ENCODE measurements around the gene RAP2C. TPM values are rescaled to one million over a fixed set of nuclear protein-coding genes. Genes with fewer than 3 reads are reported as not detected.
A peak's percentile ranks its signal among the peaks of the same experiment; 100 is the strongest.

Gene RAP2C
- total RNA-seq, 1 experiment from 2014 or later, result 52.7 TPM

DNA sequence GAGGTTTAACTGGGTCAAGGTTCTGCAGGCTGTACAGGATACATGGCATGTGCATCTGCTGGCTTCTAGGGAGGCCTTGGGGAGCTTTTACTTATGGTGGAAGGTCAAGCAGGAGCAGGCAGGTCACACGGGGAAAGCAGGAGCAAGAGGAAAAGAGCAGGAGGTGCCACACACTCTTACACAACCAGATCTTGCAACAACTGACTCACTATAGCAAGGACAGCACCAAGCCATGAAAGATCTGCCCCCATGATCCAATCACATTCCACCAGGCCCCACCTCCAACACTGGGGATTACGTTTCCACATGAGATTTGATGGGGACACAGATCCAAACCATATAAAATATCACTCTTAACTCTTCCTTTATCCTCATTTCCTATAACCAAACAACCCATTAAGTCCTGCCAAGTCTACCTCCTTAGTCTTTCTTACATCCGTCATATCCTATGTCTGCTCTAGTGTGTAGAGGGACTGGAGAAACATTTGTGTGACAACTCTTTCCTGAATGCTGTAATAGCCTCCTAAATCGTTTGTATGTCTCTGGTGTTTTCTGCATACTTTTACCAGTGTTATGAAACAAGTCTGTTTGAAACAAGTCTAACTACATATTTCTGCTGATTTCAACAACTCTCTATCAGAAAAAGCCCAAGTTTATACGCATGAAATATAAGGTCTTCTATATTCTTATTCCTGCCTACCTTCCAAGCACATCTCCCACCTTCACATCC is 8.3 kb upstream of the RAP2C start:
- no peak overlapping the region for H3T11ph ChIP-seq (ENCODE audit: low read length)
- no peak overlapping the region for H4K91ac ChIP-seq (ENCODE audit: insufficient read length, low read depth, low read length)
- no peak overlapping the region for H4K5ac ChIP-seq (ENCODE audit: insufficient read length, low read depth, low read length)
- no peak overlapping the region for H2BK120ac ChIP-seq (ENCODE audit: low read depth, low read length, poor library complexity, severe bottlenecking)
- H3K27ac ChIP-seq (ENCODE audit: insufficient read length, low read depth, low read length), result no peak overlapping the region
- H3K27me3 ChIP-seq (ENCODE audit: insufficient read depth, low read length), result no peaks in the 10 kb centered on the region
- H3K4me2 ChIP-seq (ENCODE audit: insufficient read depth, insufficient read length, low read length), result no peak overlapping the region
- H3K23ac ChIP-seq (ENCODE audit: insufficient read length, low read depth, low read length), result no peak overlapping the region
- H3K23me2 ChIP-seq (ENCODE audit: insufficient read length, low read depth, low read length, poor library complexity, severe bottlenecking), result no peaks in the 10 kb centered on the region
- H3K18ac ChIP-seq (ENCODE audit: insufficient read length, low read depth, low read length), result no peak overlapping the region
- no peak overlapping the region for H3K27ac Mint-ChIP-seq
- no peaks in the 10 kb centered on the region for H3K9me3 Mint-ChIP-seq
- WGBS (ENCODE audit: extremely low coverage, insufficient read length, low lambda C conversion rate), result no CpG with 5 or more reads among the region's 5 CpGs
- H3K4me3 Mint-ChIP-seq, result no peak overlapping the region
- no peaks in the 10 kb centered on the region for H3K79me1 ChIP-seq (ENCODE audit: insufficient read depth, low read depth, low read length, poor library complexity, severe bottlenecking)
- no peak overlapping the region for H2BK12ac ChIP-seq (ENCODE audit: insufficient read length, low read depth, low read length)
- no peak overlapping the region for H3K14ac ChIP-seq (ENCODE audit: insufficient read depth, low read length)
- no peak for TF ChIP-seq CTCF (conservative IDR thresholded peaks at IDR 0.05)
- no peaks in the 10 kb centered on the region for H3K79me2 ChIP-seq (ENCODE audit: insufficient read depth, low read length)
- no peaks in the 10 kb centered on the region for H3K9me3 ChIP-seq (ENCODE audit: control insufficient read depth, low read depth, low read length)
- no peak overlapping the region for H3K56ac ChIP-seq (ENCODE audit: insufficient read length, low read depth, low read length)
- H3K27me3 Mint-ChIP-seq (ENCODE audit: low read depth), result no peaks in the 10 kb centered on the region
- DNase-seq, result no peak
- H2BK15ac ChIP-seq (ENCODE audit: low read depth, low read length), result no peak overlapping the region
- no peaks in the 10 kb centered on the region for H3K4me1 ChIP-seq (ENCODE audit: insufficient read depth, low read length)
- H3K36me3 Mint-ChIP-seq (ENCODE audit: insufficient read depth in 1 of 3, low read depth in 3 of 3), result no peaks in the 10 kb centered on the region
- H3K4ac ChIP-seq (ENCODE audit: low read depth, low read length), result no peak overlapping the region
- no peak overlapping the region for H2BK5ac ChIP-seq (ENCODE audit: insufficient read length, low read length)
- H3K9ac ChIP-seq (ENCODE audit: extremely low read depth, insufficient read length, low read length), result no peak overlapping the region
- H2BK20ac ChIP-seq (ENCODE audit: low read depth, low read length, poor library complexity, severe bottlenecking), result peak overlapping the region; percentile 26
- no peak overlapping the region for H2AK5ac ChIP-seq (ENCODE audit: insufficient read length, low read length)
- H2AFZ ChIP-seq (ENCODE audit: low read length), result no peak overlapping the region
- H3K4me1 Mint-ChIP-seq, result peaks cover 6% of the 10 kb centered on the region in 2 experiments; a peak in 2 of 4 replicates
- no peak overlapping the region for H4K8ac ChIP-seq (replicated peaks; ENCODE audit: insufficient read length, low read depth, low read length)
- H4K20me1 ChIP-seq (ENCODE audit: control insufficient read depth, insufficient read depth, insufficient read length), result no peaks in the 10 kb centered on the region
